Motor neuron (in vitro differentiated cells): Measurements from ENCODE around the gene ATF6. TPM values are rescaled to one million over a fixed set of nuclear protein-coding genes. Genes with fewer than 3 reads are reported as not detected.

Experiments used
- ATAC-seq, 8 experiments: fragments of 200-7000 bp; cut with Tn5 transposase; replicated peaks in 6 of 8; 2 replicates each; pipeline ENCODE4 v1.8.0; 2021; ENCODE audit warnings: mild to moderate bottlenecking in 8 of 8, moderate library complexity in 8 of 8
- H3K27ac ChIP-seq, 2 donors: fragments of 250-450 bp; sonication (Bioruptor Pico); 2 replicates each; pipeline ENCODE4 v1.9.0; 2021; ENCODE audit warnings: antibody characterized with exemption in 2 of 2, mild to moderate bottlenecking in 2 of 2, moderate library complexity in 1 of 2
- H3K4me1 ChIP-seq, 2 donors: fragments of 250-450 bp; sonication (Bioruptor Pico); replicated peaks in 1 of 2; 2 replicates each; pipeline ENCODE4 v1.6.1; 2021; ENCODE audit warnings: antibody characterized with exemption in 2 of 2, mild to moderate bottlenecking in 2 of 2, moderate library complexity in 1 of 2
- H3K4me3 ChIP-seq, 5 donors: fragments of 250-450 bp; sonication (Bioruptor Pico); 2 replicates each; pipeline ENCODE4 v1.9.0; 2021; ENCODE audit warnings: antibody characterized with exemption in 5 of 5, mild to moderate bottlenecking in 5 of 5, moderate library complexity in 4 of 5
- WGBS, 10 experiments: fragments of 450-650 bp; shearing (Covaris generic); methylation state at CpG; one replicate each; pipeline ENCODE4 v1.0.0; 2022; 5-methylcytosine and 5-hydroxymethylcytosine counted together
- in situ Hi-C, 9 experiments: fragments of 400-800 bp; cut with MboI; loops; one replicate each; pipeline ENCODE4 v1.15.0; 2021; ENCODE audit warnings: low sequenced_read_pairs in 9 of 9, low pct_unique_long_range_greater_than_20kb in 2 of 9; ENCODE audit not compliant: unreplicated experiment in 9 of 9
- total RNA-seq, 8 experiments: library from RNA; unstranded; fragments of 300-600 nt; gene quantifications; 2 replicates each; pipeline versions ENCODE4 v1.2.3 to v1.2.4, GENCODE V29; 2022

Gene ATF6
- total RNA-seq, 8 experiments from 2014 or later, result 18.2 to 46.3 (median 30.6) TPM

- 71 to 96% (median 88%) methylated on average over 4 to 5 of the region's 5 CpGs for WGBS, 10 experiments
- in situ Hi-C loops, result no loop called here
- no peak for ATAC-seq
Measured at GRCh38 chr1:161771161-161771560, 5.0 kb downstream of the ATF6 start.

GRCh38 chr1:161771973-161772372 is 5.9 kb downstream of the ATF6 start:
- in situ Hi-C loops, result no loop called here
- Histone ChIP-seq H3K27ac (no peak overlapping the region), H3K4me3 (no peak overlapping the region), H3K4me1 (peaks cover 2 to 9% of the 10 kb centered on the region in 2 donors)
- WGBS, 10 experiments, result 54 to 100% (median 87%) methylated on average over 1 to 2 of the region's 2 CpGs
- no peak for ATAC-seq

More at GRCh38 chr1:161771161-161771560, 5.0 kb downstream of the ATF6 start:
- Histone ChIP-seq H3K4me3 (no peak overlapping the region), H3K4me1 (peaks cover 3 to 10% of the 10 kb centered on the region in 2 donors), H3K27ac (no peak overlapping the region)

- H3K4me3 ChIP-seq, result no peak overlapping the region
- in situ Hi-C loops, result no loop called here
- H3K27ac ChIP-seq, result no peak overlapping the region
- peaks cover 0 to 5% of the 10 kb centered on the region in 2 donors for H3K4me1 ChIP-seq
- no peak for ATAC-seq
Measured at GRCh38 chr1:161772397-161772796, 6.3 kb downstream of the ATF6 start.

- in situ Hi-C loops, result no loop called here
- H3K27ac ChIP-seq, result no peak overlapping the region
- no peak for ATAC-seq
- no peaks in the 10 kb centered on the region for H3K4me1 ChIP-seq
- H3K4me3 ChIP-seq, result no peak overlapping the region
- WGBS, 10 experiments, result 76 to 100% (median 90%) methylated on average over 2 to 4 of the region's 4 CpGs
Measured at GRCh38 chr1:161773791-161774190, 7.7 kb downstream of the ATF6 start.

GRCh38 chr1:161777261-161777660 is 11.1 kb downstream of the ATF6 start:
- Histone ChIP-seq H3K27ac (no peak overlapping the region), H3K4me3 (no peak overlapping the region), H3K4me1 (no peaks in the 10 kb centered on the region)
- in situ Hi-C loops, result loop anchor here in 5 of 9 experiments (25.0 kb wide), 2 partner anchors 260 to 610 kb away; partner anchors contain the start of genes C1orf226 (in 1 of the 5) and SPATA46 (in 1 of the 5)
- WGBS, 10 experiments, result 90 to 100% (median 98%) methylated on average over 1 to 2 of the region's 2 CpGs
- no peak for ATAC-seq

GRCh38 chr1:161778522-161778921 is 12.4 kb downstream of the ATF6 start:
- ATAC-seq, result no peak
- Histone ChIP-seq H3K4me3 (no peak overlapping the region), H3K4me1 (no peaks in the 10 kb centered on the region), H3K27ac (no peak overlapping the region)
- in situ Hi-C loops, result loop anchor here in 5 of 9 experiments (25.0 kb wide), 2 partner anchors 259 to 609 kb away; partner anchors contain the start of genes C1orf226 (in 1 of the 5) and SPATA46 (in 1 of the 5)
- WGBS, 10 experiments, result 75 to 100% (median 100%) methylated on average over 1 of the region's 1 CpG; no CpG with 5 or more reads in 1 of the 10 experiments

GRCh38 chr1:161779393-161779792 is 13.3 kb downstream of the ATF6 start:
- Histone ChIP-seq H3K4me3 (no peak overlapping the region), H3K27ac (no peak overlapping the region), H3K4me1 (no peaks in the 10 kb centered on the region)
- in situ Hi-C loops, result loop anchor here in 5 of 9 experiments (25.0 kb wide), 2 partner anchors 258 to 608 kb away; partner anchors contain the start of genes C1orf226 (in 1 of the 5) and SPATA46 (in 1 of the 5)
- 77 to 100% (median 94%) methylated on average over 1 to 2 of the region's 2 CpGs; no CpG with 5 or more reads in 3 of the 10 experiments for WGBS, 10 experiments
- no peak for ATAC-seq

GRCh38 chr1:161781995-161782394 is 15.9 kb downstream of the ATF6 start:
- ATAC-seq, result peak in 2 of 8 experiments; percentile 61 to 70
- in situ Hi-C loops, result loop anchor here in 5 of 9 experiments (10.0 to 25.0 kb wide), 3 partner anchors 253 to 605 kb away; partner anchors contain the start of genes C1orf226 (in 1 of the 5) and SPATA46 (in 1 of the 5)
- Histone ChIP-seq H3K27ac (no peak overlapping the region), H3K4me1 (no peaks in the 10 kb centered on the region), H3K4me3 (no peak overlapping the region)

- in situ Hi-C loops, result loop anchor here in 5 of 9 experiments (10.0 to 25.0 kb wide), 3 partner anchors 252 to 604 kb away; partner anchors contain the start of genes C1orf226 (in 1 of the 5) and SPATA46 (in 1 of the 5)
- ATAC-seq, result no peak
- no peak overlapping the region for H3K27ac ChIP-seq
- no peaks in the 10 kb centered on the region for H3K4me1 ChIP-seq
- 94 to 100% (median 100%) methylated on average over 1 to 4 of the region's 4 CpGs; no CpG with 5 or more reads in 3 of the 10 experiments for WGBS, 10 experiments
- no peak overlapping the region for H3K4me3 ChIP-seq
Measured at GRCh38 chr1:161782886-161783285, 16.8 kb downstream of the ATF6 start.

- no peak for ATAC-seq
- 88 to 100% (median 97%) methylated on average over 1 of the region's 1 CpG; no CpG with 5 or more reads in 2 of the 10 experiments for WGBS, 10 experiments
- Histone ChIP-seq H3K4me1 (no peaks in the 10 kb centered on the region), H3K27ac (no peak overlapping the region), H3K4me3 (no peak overlapping the region)
- in situ Hi-C loops, result loop anchor here in 5 of 9 experiments (10.0 to 25.0 kb wide), 3 partner anchors 250 to 602 kb away; partner anchors contain the start of genes C1orf226 (in 1 of the 5) and SPATA46 (in 1 of the 5)
Measured at GRCh38 chr1:161784968-161785367, 18.8 kb downstream of the ATF6 start.

- Histone ChIP-seq H3K27ac (no peak overlapping the region), H3K4me1 (no peaks in the 10 kb centered on the region), H3K4me3 (no peak overlapping the region)
- in situ Hi-C loops, result loop anchor here in 5 of 9 experiments (10.0 to 25.0 kb wide), 3 partner anchors 247 to 600 kb away; partner anchors contain the start of genes C1orf226 (in 1 of the 5) and SPATA46 (in 1 of the 5)
- WGBS, 10 experiments, result 79 to 100% (median 84%) methylated on average over 1 to 4 of the region's 4 CpGs; no CpG with 5 or more reads in 1 of the 10 experiments
- ATAC-seq, result no peak
Measured at GRCh38 chr1:161787355-161787754, 21.2 kb downstream of the ATF6 start.

- no peaks in the 10 kb centered on the region for H3K4me1 ChIP-seq
- no peak for ATAC-seq
- in situ Hi-C loops, result loop anchor here in 6 of 9 experiments (10.0 to 25.0 kb wide), 3 partner anchors 234 to 597 kb away; partner anchors contain the start of genes C1orf226 (in 1 of the 6), OLFML2B (in 1 of the 6) and SPATA46 (in 1 of the 6)
- no peak overlapping the region for H3K4me3 ChIP-seq
- no peak overlapping the region for H3K27ac ChIP-seq
- WGBS, 10 experiments, result 89 to 100% (median 100%) methylated on average over 1 to 4 of the region's 4 CpGs; no CpG with 5 or more reads in 3 of the 10 experiments
Measured at GRCh38 chr1:161790587-161791317, 24.6 kb downstream of the ATF6 start.
